Thoracic aorta (tissue), 2 donors: ENCODE results near the gene GABRG3. TPM values are rescaled to one million over a fixed set of nuclear protein-coding genes. Genes with fewer than 3 reads are reported as not detected.

ENCODE experiments used
- ATAC-seq: fragments of 150-250 bp; one replicate; pipeline ENCODE4 v1.8.0; 2017; ENCODE audit warnings: low read depth; ENCODE audit not compliant: insufficient number of reproducible peaks, low FRiP score
- DNase-seq: peaks from one replicate; pipeline ENCODE4 v3.0.0-alpha.2; 2020; ENCODE audit warnings: low spot score
- H3K27ac ChIP-seq, 2 donors: fragments of 200-600 bp; sonication (generic); 1 replicate in 1 of 2; 2 replicates in 1 of 2; pipeline ENCODE4 v1.5.1; 2016; ENCODE audit warnings: mild to moderate bottlenecking in 2 of 2, moderate library complexity in 2 of 2
- H3K27me3 ChIP-seq: fragments of 200-600 bp; sonication (generic); replicated peaks from 2 replicates; pipeline ENCODE4 v1.6.0; 2016; ENCODE audit warnings: mild to moderate bottlenecking; ENCODE audit not compliant: insufficient read depth
- H3K36me3 ChIP-seq: fragments of 200-600 bp; sonication (generic); one replicate; pipeline ENCODE4 v1.5.1; 2016
- H3K4me1 ChIP-seq, 2 donors: fragments of 200-600 bp; sonication (generic); 1 replicate in 1 of 2; 2 replicates in 1 of 2; pipeline versions ENCODE4 v1.5.1 to v1.6.0; 2016; ENCODE audit warnings: low read depth in 2 of 2, mild to moderate bottlenecking in 1 of 2; ENCODE audit not compliant: control insufficient read depth in 1 of 2
- H3K4me3 ChIP-seq: fragments of 200-600 bp; sonication (generic); 2 replicates; pipeline ENCODE4 v1.5.1; 2016; ENCODE audit warnings: mild to moderate bottlenecking
- H3K9me3 ChIP-seq: fragments of 200-600 bp; sonication (generic); 2 replicates; pipeline ENCODE4 v1.5.1; 2016
- CTCF ChIP-seq: fragments of 200-600 bp; sonication (generic); IDR thresholded peaks from one replicate; pipeline ENCODE4 v1.5.1; 2019; ENCODE audit warnings: antibody characterized with exemption
- total RNA-seq, 2 donors: library from RNA; depleted of rRNA; stranded (reverse); fragments of >200 nt; gene quantifications; one replicate each; pipeline versions ENCODE4 v1.1.0 to v1.2.3, GENCODE V29; 2016

The GABRG3 gene
- total RNA-seq, 2 donors from 2014 or later: not detected

GRCh38 chr15:27563765-27564370, 592.9 kb downstream of the GABRG3 start:
- DNase-seq: no peak
- TF ChIP-seq CTCF: no peak

GRCh38 chr15:27564656-27565055, 593.7 kb downstream of the GABRG3 start:
- Histone ChIP-seq H3K4me3 (no peak overlapping the region), H3K9me3 (no peaks in the 10 kb centered on the region), H3K36me3 (no peaks in the 10 kb centered on the region), H3K27ac (no peak overlapping the region), H3K27me3 (no peaks in the 10 kb centered on the region), H3K4me1 (no peaks in the 10 kb centered on the region)
- ATAC-seq: no peak
- DNase-seq: no peak
- TF ChIP-seq CTCF: no peak

More at GRCh38 chr15:27563765-27564370, 592.9 kb downstream of the GABRG3 start:
- Histone ChIP-seq H3K4me3 (no peak overlapping the region), H3K27me3 (no peaks in the 10 kb centered on the region), H3K36me3 (no peaks in the 10 kb centered on the region), H3K9me3 (no peaks in the 10 kb centered on the region), H3K27ac (no peak overlapping the region), H3K4me1 (no peaks in the 10 kb centered on the region)
- no peak for ATAC-seq

- H3K36me3 ChIP-seq: no peaks in the 10 kb centered on the region
- H3K4me1 ChIP-seq: no peaks in the 10 kb centered on the region
- H3K9me3 ChIP-seq: no peaks in the 10 kb centered on the region
- ATAC-seq (no peak), DNase-seq (no peak)
- no peak overlapping the region for H3K27ac ChIP-seq
- TF ChIP-seq CTCF: no peak
- no peak overlapping the region for H3K4me3 ChIP-seq
- H3K27me3 ChIP-seq: no peaks in the 10 kb centered on the region
Observed at GRCh38 chr15:27570746-27571145, 599.8 kb downstream of the GABRG3 start.

GRCh38 chr15:27573805-27574485, 603.0 kb downstream of the GABRG3 start:
- Histone ChIP-seq H3K36me3 (no peaks in the 10 kb centered on the region), H3K9me3 (no peaks in the 10 kb centered on the region), H3K4me1 (no peaks in the 10 kb centered on the region), H3K4me3 (no peak overlapping the region), H3K27ac (no peak overlapping the region), H3K27me3 (no peaks in the 10 kb centered on the region)
- no peak for ATAC-seq
- DNase-seq: no peak
- TF ChIP-seq CTCF: no peak

GRCh38 chr15:27574541-27575054, 603.6 kb downstream of the GABRG3 start:
- Histone ChIP-seq H3K9me3 (no peaks in the 10 kb centered on the region), H3K4me1 (no peaks in the 10 kb centered on the region), H3K27ac (no peak overlapping the region), H3K36me3 (no peaks in the 10 kb centered on the region), H3K4me3 (no peak overlapping the region), H3K27me3 (no peaks in the 10 kb centered on the region)
- DNase-seq (no peak), ATAC-seq (no peak)
- no peak for TF ChIP-seq CTCF
